Neural crest cell (in vitro differentiated cells): Measurements from ENCODE around the gene LRRC58. TPM values are rescaled to one million over a fixed set of nuclear protein-coding genes. Genes with fewer than 3 reads are reported as not detected.
"Not testable (repeated sequence)": the region's sequence is repeated elsewhere in the genome, so short reads cannot be mapped to it uniquely, and the experiment has no call there.

ENCODE experiments used
- DNase-seq: peaks from one replicate; pipeline ENCODE4 v3.0.0; 2021; ENCODE audit warnings: low read depth, mixed read lengths, low spot score
- H3K27ac Mint-ChIP-seq: one replicate; pipeline ENCODE4 v1.8.0; 2021; ENCODE audit warnings: mild to moderate bottlenecking, mixed read lengths; ENCODE audit not compliant: unreplicated experiment
- H3K27me3 Mint-ChIP-seq: 2 replicates; pipeline ENCODE4 v1.8.0; 2021; ENCODE audit warnings: low read depth, mild to moderate bottlenecking, mixed read lengths
- H3K36me3 Mint-ChIP-seq: 2 replicates; pipeline ENCODE4 v1.8.0; 2021; ENCODE audit warnings: low read depth, mild to moderate bottlenecking, mixed read lengths
- H3K4me1 Mint-ChIP-seq: 2 replicates; pipeline ENCODE4 v1.8.0; 2021; ENCODE audit warnings: mixed read lengths
- H3K4me3 Mint-ChIP-seq: one replicate; pipeline ENCODE4 v1.8.0; 2021; ENCODE audit warnings: mild to moderate bottlenecking, mixed read lengths
- H3K9me3 Mint-ChIP-seq: 2 replicates; pipeline ENCODE4 v1.8.0; 2021; ENCODE audit warnings: mixed read lengths
- CTCF ChIP-seq: fragments of 200-600 bp; sonication (generic); conservative IDR thresholded peaks from 2 replicates; pipeline ENCODE4 v1.5.0; 2021; ENCODE audit warnings: antibody characterized with exemption, mild to moderate bottlenecking
- total RNA-seq: library from RNA; stranded (reverse); gene quantifications from 2 replicates; pipeline ENCODE4 v1.2.1, GENCODE V29; 2021

LRRC58 gene
- total RNA-seq, 1 donor from 2014 or later = 25.6 TPM

DNA sequence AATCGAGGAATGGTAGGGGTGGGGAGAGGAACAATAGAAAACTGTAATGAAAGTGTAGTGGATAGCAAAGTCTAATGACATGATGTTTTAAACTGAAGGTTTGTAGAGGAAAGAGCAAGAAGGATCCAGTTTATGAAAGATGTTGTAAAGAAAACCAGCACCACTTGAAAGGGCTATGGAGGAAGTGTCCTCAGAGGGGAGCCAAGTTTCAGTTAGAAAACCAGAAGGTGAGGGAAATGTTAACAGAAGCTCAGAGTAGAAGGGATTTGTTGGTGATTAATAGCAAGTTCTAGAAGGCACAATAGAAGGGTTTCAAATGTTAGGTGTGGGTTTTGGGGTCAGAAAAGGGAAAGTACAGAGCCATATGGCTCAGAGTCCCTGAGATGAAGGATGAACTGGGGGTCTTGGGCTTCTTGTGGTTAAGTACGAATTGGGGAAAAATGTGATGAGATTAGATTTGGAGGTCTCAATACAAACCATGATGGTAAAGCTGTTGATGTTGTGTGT lies 33.8 kb upstream of the LRRC58 start:
- Mint-ChIP-seq H3K4me3 (no peak overlapping the region), H3K9me3 (peaks cover 4% of the 10 kb centered on the region), H3K27ac (no peak overlapping the region), H3K27me3 (no peaks in the 10 kb centered on the region), H3K36me3 (no peaks in the 10 kb centered on the region), H3K4me1 (no peaks in the 10 kb centered on the region)
- TF ChIP-seq CTCF = no peak
- no peak for DNase-seq

GRCh38 chr3:120381503-120381902 lies 32.3 kb upstream of the LRRC58 start:
- Mint-ChIP-seq H3K36me3 (no peaks in the 10 kb centered on the region), H3K27me3 (no peaks in the 10 kb centered on the region), H3K27ac (no peak overlapping the region), H3K4me3 (no peak overlapping the region), H3K4me1 (no peaks in the 10 kb centered on the region), H3K9me3 (peaks cover 4% of the 10 kb centered on the region)
- TF ChIP-seq CTCF = no peak
- DNase-seq = no peak

DNA sequence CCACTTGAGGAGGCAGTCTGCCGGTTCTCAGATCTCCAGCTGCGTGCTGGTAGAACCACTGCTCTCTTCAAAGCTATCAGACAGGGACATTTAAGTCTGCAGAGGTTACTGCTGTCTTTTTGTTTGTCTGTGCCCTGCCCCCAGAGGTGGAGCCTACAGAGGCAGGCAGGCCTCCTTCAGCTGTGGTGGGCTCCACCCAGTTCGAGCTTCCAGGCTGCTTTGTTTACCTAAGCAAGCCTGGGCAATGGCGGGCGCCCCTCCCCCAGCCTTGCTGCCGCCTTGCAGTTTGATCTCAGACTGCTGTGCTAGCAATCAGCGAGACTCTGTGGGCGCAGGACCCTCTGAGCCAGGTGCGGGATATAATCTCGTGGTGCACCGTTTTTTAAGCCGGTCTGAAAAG lies 28.8 kb upstream of the LRRC58 start:
- not testable (repeated sequence) for H3K4me3 Mint-ChIP-seq, H3K4me1 Mint-ChIP-seq, H3K9me3 Mint-ChIP-seq, H3K27ac Mint-ChIP-seq, H3K36me3 Mint-ChIP-seq, H3K27me3 Mint-ChIP-seq, DNase-seq

GRCh38 chr3:120370463-120370862 lies 21.3 kb upstream of the LRRC58 start:
- Mint-ChIP-seq H3K27me3 (peaks cover 15% of the 10 kb centered on the region), H3K4me3 (no peak overlapping the region), H3K4me1 (no peaks in the 10 kb centered on the region), H3K9me3 (no peaks in the 10 kb centered on the region), H3K27ac (no peak overlapping the region), H3K36me3 (no peaks in the 10 kb centered on the region)
- no peak for TF ChIP-seq CTCF
- DNase-seq = no peak

DNA sequence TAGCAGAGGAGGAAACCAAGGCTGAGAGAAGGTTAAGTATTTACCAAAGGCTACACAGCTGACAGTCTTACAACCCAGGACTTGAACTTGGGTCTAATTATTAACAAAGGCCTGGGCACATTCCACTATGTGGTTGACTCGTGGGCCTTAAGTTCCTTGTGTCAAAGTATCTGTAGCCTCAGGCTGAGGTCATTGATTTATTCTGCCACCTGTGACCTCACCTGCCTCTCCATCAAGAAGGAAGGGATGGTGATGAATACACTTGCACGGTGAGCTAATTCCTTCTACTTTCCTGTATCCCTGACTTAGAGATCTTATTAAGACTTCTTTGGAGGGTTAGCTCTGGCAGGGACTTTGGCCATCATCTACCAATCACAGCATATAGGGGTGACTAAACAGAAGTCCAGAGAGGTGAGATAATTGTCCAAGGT lies 19.9 kb upstream of the LRRC58 start:
- TF ChIP-seq CTCF = no peak
- DNase-seq = no peak
- H3K27ac Mint-ChIP-seq = no peak overlapping the region
- no peaks in the 10 kb centered on the region for H3K36me3 Mint-ChIP-seq
- H3K4me3 Mint-ChIP-seq = no peak overlapping the region
- H3K9me3 Mint-ChIP-seq = no peaks in the 10 kb centered on the region
- no peaks in the 10 kb centered on the region for H3K4me1 Mint-ChIP-seq
- H3K27me3 Mint-ChIP-seq = peaks cover 15% of the 10 kb centered on the region

DNA sequence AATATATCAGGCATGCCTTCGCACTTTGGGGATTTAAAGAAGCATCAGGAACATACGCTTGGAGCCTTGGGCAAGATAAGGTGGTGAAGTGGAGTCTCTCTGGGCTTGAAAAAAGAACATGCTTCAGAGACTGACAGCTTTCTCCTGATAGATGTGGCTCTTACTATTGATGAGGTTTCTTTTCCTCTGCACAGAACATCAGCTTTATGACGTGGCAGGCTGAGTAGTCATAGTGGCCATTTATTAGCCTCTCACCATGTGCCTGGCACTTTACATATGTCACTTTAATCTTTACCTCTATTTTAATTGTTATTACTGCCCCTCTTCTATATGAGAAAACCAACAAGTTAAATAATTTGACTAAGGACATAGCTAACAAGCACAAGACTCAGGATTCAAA lies 19.0 kb upstream of the LRRC58 start:
- Mint-ChIP-seq H3K36me3 (no peaks in the 10 kb centered on the region), H3K27me3 (peaks cover 15% of the 10 kb centered on the region), H3K4me3 (no peak overlapping the region), H3K4me1 (no peaks in the 10 kb centered on the region), H3K27ac (no peak overlapping the region), H3K9me3 (no peaks in the 10 kb centered on the region)
- DNase-seq = no peak
- no peak for TF ChIP-seq CTCF
